Muscle of back (tissue), 11 donors: ENCODE measurements around the gene ZMYND19. TPM values are rescaled to one million over a fixed set of nuclear protein-coding genes. Genes with fewer than 3 reads are reported as not detected.
"Not testable (repeated sequence)": the region's sequence is repeated elsewhere in the genome, so short reads cannot be mapped to it uniquely, and the experiment has no call there.

Source experiments
- DNase-seq, 3 donors: peaks; one replicate each; pipeline versions ENCODE4 v3.0.0 to v3.0.0-alpha.2; 2013
- polyA plus RNA-seq, 10 donors: library from polyadenylated mRNA; unstranded; fragments of 120-200 nt; gene quantifications; one replicate each; pipeline ENCODE4 v1.2.1, GENCODE V29; 2013; ENCODE audit not compliant: insufficient read length in 10 of 10

Gene ZMYND19
- polyA plus RNA-seq, 10 donors = 13.3 to 25.1 (median 17.3) TPM

- no peak for DNase-seq
Measured at GRCh38 chr9:137558127-137558526, 32.2 kb downstream of the ZMYND19 start.

GRCh38 chr9:137556069-137556838, 34.1 kb downstream of the ZMYND19 start:
- peak in 2 of 3 donors; percentile 57 to 59 for DNase-seq

- DNase-seq = no peak
Measured at GRCh38 chr9:137555179-137555578, 35.1 kb downstream of the ZMYND19 start.

GRCh38 chr9:137554349-137554748, 36.0 kb downstream of the ZMYND19 start:
- DNase-seq = no peak

- DNase-seq = not testable (repeated sequence)
Measured at GRCh38 chr9:137553654-137554053, 36.7 kb downstream of the ZMYND19 start.

GRCh38 chr9:137552022-137552768, 38.1 kb downstream of the ZMYND19 start:
- no peak for DNase-seq

- peak; percentile 85 to 93 (median 89) for DNase-seq
Measured at GRCh38 chr9:137551264-137552021, 38.9 kb downstream of the ZMYND19 start, which contains the start of gene MRPL41. Gene MRPL41, plus strand, starts transcription at chr9:137551879. Its CDS starts 203 bp downstream, at chr9:137552082.

GRCh38 chr9:137550958-137551263, 39.4 kb downstream of the ZMYND19 start:
- DNase-seq = not testable (repeated sequence)

GRCh38 chr9:137550231-137550621, 40.1 kb downstream of the ZMYND19 start, which contains the start of gene PNPLA7:
Gene PNPLA7, minus strand, starts transcription at chr9:137550402. Its CDS starts 205 bp downstream, at chr9:137550197.
- peak; percentile 75 to 92 (median 84) for DNase-seq

GRCh38 chr9:137547687-137548543, 42.4 kb downstream of the ZMYND19 start:
- no peak for DNase-seq

- DNase-seq = no peak
Measured at GRCh38 chr9:137545123-137545522, 45.2 kb downstream of the ZMYND19 start.

- no peak for DNase-seq
Measured at GRCh38 chr9:137544176-137544760, 46.0 kb downstream of the ZMYND19 start.

- no peak for DNase-seq
Measured at GRCh38 chr9:137543237-137543963, 46.9 kb downstream of the ZMYND19 start.

GRCh38 chr9:137542486-137542885, 47.8 kb downstream of the ZMYND19 start:
- DNase-seq = no peak

- DNase-seq = no peak
Measured at GRCh38 chr9:137540536-137540935, 49.8 kb downstream of the ZMYND19 start.

GRCh38 chr9:137538058-137538457, 52.3 kb downstream of the ZMYND19 start:
- no peak for DNase-seq

- DNase-seq = not testable (repeated sequence)
Measured at GRCh38 chr9:137536594-137537131, 53.6 kb downstream of the ZMYND19 start.

GRCh38 chr9:137535120-137535428, 55.2 kb downstream of the ZMYND19 start:
- DNase-seq = no peak

- DNase-seq = peak in 2 of 3 donors; percentile 44 to 73
Measured at GRCh38 chr9:137534256-137535119, 55.8 kb downstream of the ZMYND19 start.
